SU-DHL-6 (cell line): ENCODE data around the gene CNDP1.

ENCODE experiments used
- H2AFZ ChIP-seq: fragments of 200-600 bp; sonication (generic); 2 replicates; pipeline ENCODE4 v1.6.1; 2014; ENCODE audit warnings: low read depth, mild to moderate bottlenecking, moderate library complexity, mixed read lengths, antibody characterized with exemption, low read length; ENCODE audit not compliant: severe bottlenecking
- H3F3A ChIP-seq: fragments of 200-600 bp; shearing (Covaris generic); 2 replicates; pipeline ENCODE4 v1.6.0; 2016; ENCODE audit warnings: antibody characterized with exemption, mild to moderate bottlenecking; ENCODE audit not compliant: insufficient read depth
- H3K27ac ChIP-seq: fragments of 200-600 bp; sonication (generic); 2 replicates; pipeline ENCODE4 v1.5.1; 2016; ENCODE audit warnings: low read depth, mild to moderate bottlenecking, low read length, moderate library complexity, mixed read lengths
- H3K27me3 ChIP-seq: fragments of 200-600 bp; sonication (generic), shearing (Covaris generic); 2 replicates; pipeline ENCODE4 v1.6.0; 2014; ENCODE audit warnings: mild to moderate bottlenecking, low read length
- H3K36me3 ChIP-seq: fragments of 200-600 bp; sonication (generic); 2 replicates; pipeline ENCODE4 v1.6.1; 2014; ENCODE audit warnings: mild to moderate bottlenecking, low read length, mixed read lengths
- H3K4me2 ChIP-seq: fragments of 300-600, 200-600 bp; shearing (Covaris generic), sonication (generic); 2 replicates; pipeline ENCODE4 v1.6.0; 2014; ENCODE audit warnings: low read length, low read depth, mild to moderate bottlenecking; ENCODE audit not compliant: poor library complexity, severe bottlenecking
- H3K4me3 ChIP-seq: fragments of 200-600 bp; sonication (generic); 2 replicates; pipeline ENCODE4 v1.5.1; 2014; ENCODE audit warnings: antibody characterized with exemption, low read length, mild to moderate bottlenecking, mixed read lengths; ENCODE audit not compliant: insufficient read depth, poor library complexity, severe bottlenecking
- H3K79me2 ChIP-seq: fragments of 200-600 bp; sonication (generic); 2 replicates; pipeline ENCODE4 v1.6.1; 2014; ENCODE audit warnings: mild to moderate bottlenecking, low read length, moderate library complexity; ENCODE audit not compliant: insufficient read depth
- H3K9ac ChIP-seq: fragments of 200-600 bp; sonication (generic); 2 replicates; pipeline ENCODE4 v1.7.0; 2014; ENCODE audit warnings: mild to moderate bottlenecking, low read length
- H3K9me2 ChIP-seq: fragments of 200-600 bp; sonication (generic); replicated peaks from 2 replicates; pipeline ENCODE4 v1.6.1; 2014; ENCODE audit warnings: low read length; ENCODE audit not compliant: insufficient read depth
- H3K9me3 ChIP-seq: fragments of 200-600 bp; sonication (generic); 2 replicates; pipeline ENCODE4 v1.6.1; 2014; ENCODE audit warnings: low read length, mixed read lengths; ENCODE audit not compliant: insufficient read depth
- H4K20me1 ChIP-seq: fragments of 200-600 bp; sonication (generic); 2 replicates; pipeline ENCODE4 v1.6.1; 2014; ENCODE audit warnings: low read depth, mild to moderate bottlenecking, antibody characterized with exemption, low read length, moderate library complexity, mixed read lengths
- EZH2phosphoT487 ChIP-seq: fragments of 200-600 bp; sonication (generic), shearing (Covaris generic); conservative IDR thresholded peaks from 2 replicates; pipeline ENCODE4 v1.6.1; 2018; ENCODE audit warnings: mild to moderate bottlenecking, antibody characterized with exemption, low read length, moderate library complexity, mixed read lengths
- TF ChIP-seq, protein P1 (sequence below): fragments of 200-600 bp; sonication (generic); IDR thresholded peaks from one replicate; pipeline ENCODE4 v1.5.1; 2017; ENCODE audit warnings: antibody characterized with exemption, mild to moderate bottlenecking, low read length, moderate library complexity; ENCODE audit not compliant: insufficient read depth, poor library complexity, severe bottlenecking

Gene CNDP1

GRCh38 chr18:74610860-74611259 is 76.6 kb downstream of the CNDP1 start:
- H3K79me2 ChIP-seq = peaks cover 62% of the 10 kb centered on the region
- no peaks in the 10 kb centered on the region for H3K36me3 ChIP-seq

GRCh38 chr18:74611765-74612164 is 77.5 kb downstream of the CNDP1 start:
- Histone ChIP-seq H3K4me3 (no peak overlapping the region), H2AFZ (no peak overlapping the region), H3K27ac (no peak overlapping the region), H3K27me3 (no peaks in the 10 kb centered on the region), H3F3A (no peaks in the 10 kb centered on the region), H3K9me3 (no peaks in the 10 kb centered on the region), H3K36me3 (no peaks in the 10 kb centered on the region), H4K20me1 (peaks cover 23% of the 10 kb centered on the region; the same call in 1 of the 2 replicates), H3K9ac (no peak overlapping the region), H3K79me2 (peaks cover 53% of the 10 kb centered on the region), H3K9me2 (no peaks in the 10 kb centered on the region), H3K4me2 (no peak overlapping the region)
- TF ChIP-seq, protein P1, sequence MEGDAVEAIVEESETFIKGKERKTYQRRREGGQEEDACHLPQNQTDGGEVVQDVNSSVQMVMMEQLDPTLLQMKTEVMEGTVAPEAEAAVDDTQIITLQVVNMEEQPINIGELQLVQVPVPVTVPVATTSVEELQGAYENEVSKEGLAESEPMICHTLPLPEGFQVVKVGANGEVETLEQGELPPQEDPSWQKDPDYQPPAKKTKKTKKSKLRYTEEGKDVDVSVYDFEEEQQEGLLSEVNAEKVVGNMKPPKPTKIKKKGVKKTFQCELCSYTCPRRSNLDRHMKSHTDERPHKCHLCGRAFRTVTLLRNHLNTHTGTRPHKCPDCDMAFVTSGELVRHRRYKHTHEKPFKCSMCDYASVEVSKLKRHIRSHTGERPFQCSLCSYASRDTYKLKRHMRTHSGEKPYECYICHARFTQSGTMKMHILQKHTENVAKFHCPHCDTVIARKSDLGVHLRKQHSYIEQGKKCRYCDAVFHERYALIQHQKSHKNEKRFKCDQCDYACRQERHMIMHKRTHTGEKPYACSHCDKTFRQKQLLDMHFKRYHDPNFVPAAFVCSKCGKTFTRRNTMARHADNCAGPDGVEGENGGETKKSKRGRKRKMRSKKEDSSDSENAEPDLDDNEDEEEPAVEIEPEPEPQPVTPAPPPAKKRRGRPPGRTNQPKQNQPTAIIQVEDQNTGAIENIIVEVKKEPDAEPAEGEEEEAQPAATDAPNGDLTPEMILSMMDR = no peak
- TF ChIP-seq EZH2phosphoT487 = no peak

More at GRCh38 chr18:74610860-74611259, 76.6 kb downstream of the CNDP1 start:
- no peak overlapping the region for H3K27ac ChIP-seq
- no peak overlapping the region for H3K4me2 ChIP-seq
- no peaks in the 10 kb centered on the region for H3K9me2 ChIP-seq
- no peak for TF ChIP-seq EZH2phosphoT487
- TF ChIP-seq, protein P1 = no peak
- no peaks in the 10 kb centered on the region for H3K27me3 ChIP-seq
- no peak overlapping the region for H2AFZ ChIP-seq
- H3K9ac ChIP-seq = no peak overlapping the region
- no peak overlapping the region for H3K4me3 ChIP-seq
- no peaks in the 10 kb centered on the region for H3F3A ChIP-seq
- peaks cover 24% of the 10 kb centered on the region; the same call in 1 of the 2 replicates for H4K20me1 ChIP-seq
- no peaks in the 10 kb centered on the region for H3K9me3 ChIP-seq

DNA sequence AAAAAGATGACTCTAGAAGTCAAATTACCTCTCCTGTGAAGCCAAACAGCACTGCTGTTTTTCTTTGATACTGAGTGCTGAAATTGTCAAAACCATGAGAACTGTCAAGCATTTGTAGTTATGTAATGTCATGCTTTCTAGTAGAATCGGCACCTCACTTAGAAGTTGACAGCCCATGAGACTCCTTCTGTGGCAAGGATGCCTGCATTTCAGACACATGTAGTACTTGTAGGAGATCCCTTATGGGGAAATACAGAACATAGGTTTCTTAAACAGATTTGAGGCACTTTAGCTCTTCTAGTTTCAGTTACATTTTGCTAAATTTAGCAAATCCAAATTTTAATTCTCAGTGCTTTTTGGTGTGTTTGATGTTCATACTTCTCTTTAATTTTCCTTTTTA is 79.1 kb downstream of the CNDP1 start:
- Histone ChIP-seq H4K20me1 (peaks cover 16% of the 10 kb centered on the region; the same call in 1 of the 2 replicates), H3K4me3 (no peak overlapping the region), H3K9me3 (no peaks in the 10 kb centered on the region), H3K9me2 (no peaks in the 10 kb centered on the region), H3K36me3 (no peaks in the 10 kb centered on the region), H3K79me2 (peaks cover 41% of the 10 kb centered on the region), H3K4me2 (no peak overlapping the region), H3K9ac (no peak overlapping the region), H3F3A (no peaks in the 10 kb centered on the region), H3K27me3 (no peaks in the 10 kb centered on the region), H2AFZ (no peak overlapping the region), H3K27ac (no peak overlapping the region)
- no peak for TF ChIP-seq EZH2phosphoT487
- TF ChIP-seq, protein P1 = no peak
